ENCODE measurements around the gene OGDH.

Gene OGDH

DNA sequence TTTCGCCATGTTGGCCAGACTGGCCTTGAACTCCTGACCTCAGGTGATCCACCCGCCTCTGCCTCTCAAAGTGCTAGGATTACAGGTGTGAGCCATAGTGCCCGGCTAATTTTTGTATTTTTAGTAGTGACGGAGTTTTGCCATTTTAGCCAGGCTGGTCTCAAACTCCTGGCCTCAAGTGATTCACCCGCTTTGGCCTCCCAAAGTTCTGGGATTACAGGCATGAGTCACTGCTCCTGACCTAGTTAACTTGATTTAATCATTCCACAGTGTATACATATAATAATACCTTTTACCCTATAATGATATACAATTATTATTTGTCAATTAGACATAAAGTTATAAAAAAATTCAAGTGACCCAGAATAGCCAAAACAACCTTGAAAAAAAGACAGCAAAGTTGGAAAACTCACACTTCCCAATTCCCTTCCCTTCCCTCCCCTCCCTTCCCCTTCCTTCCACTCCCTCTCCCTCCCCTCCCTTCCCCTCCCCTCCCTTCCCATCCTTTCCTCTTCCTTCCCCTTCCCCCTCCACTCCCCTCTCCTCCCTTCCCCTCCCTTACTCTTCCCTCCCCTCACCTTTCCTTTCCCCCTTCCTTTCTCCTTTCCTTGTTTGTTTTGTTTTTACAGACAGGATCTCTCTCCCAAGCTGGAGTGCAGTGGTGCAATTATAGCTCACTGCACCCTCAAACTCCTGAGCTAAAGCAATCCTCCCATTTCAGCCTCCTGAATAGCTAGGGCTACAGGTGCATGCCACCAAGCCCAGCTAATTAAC lies 127.5 kb downstream of the OGDH start:
- peak; percentile 57 for TF ChIP-seq ISL1 (CRISPR knock-in tag; IDR thresholded peaks at IDR 0.05)
- TF ChIP-seq CSDC2 (CRISPR knock-in tag; IDR thresholded peaks at IDR 0.05), result peak; percentile 87; the same call in 1 of the 2 replicates
- no peak for TF ChIP-seq RARB (CRISPR knock-in tag; IDR thresholded peaks at IDR 0.05)
- peak; percentile 51; the same call in 1 of the 2 replicates for TF ChIP-seq ZC3H10 (CRISPR knock-in tag; IDR thresholded peaks at IDR 0.05)
- TF ChIP-seq POU6F1 (CRISPR knock-in tag; IDR thresholded peaks at IDR 0.05; ENCODE audit: borderline replicate concordance, low read depth), result no peak
- no peak for TF ChIP-seq CSRNP3 (CRISPR knock-in tag; IDR thresholded peaks at IDR 0.05)
- TF ChIP-seq BACH2 (CRISPR knock-in tag; IDR thresholded peaks at IDR 0.05; ENCODE audit: borderline replicate concordance), result no peak
- TF ChIP-seq CREB5 (CRISPR knock-in tag; IDR thresholded peaks at IDR 0.05; ENCODE audit: low read depth), result no peak
- no peak for TF ChIP-seq SNAI2 (CRISPR knock-in tag; IDR thresholded peaks at IDR 0.05)
- peak; percentile 51; the same call in 1 of the 2 replicates for TF ChIP-seq PATZ1 (CRISPR knock-in tag; IDR thresholded peaks at IDR 0.05; ENCODE audit: borderline replicate concordance)
- no peak for TF ChIP-seq OSR1 (CRISPR knock-in tag; IDR thresholded peaks at IDR 0.05)
- TF ChIP-seq ZFP3 (CRISPR knock-in tag; IDR thresholded peaks at IDR 0.05), result no peak
- TF ChIP-seq ZNF8 (CRISPR knock-in tag; IDR thresholded peaks at IDR 0.05), result no peak
- TF ChIP-seq ESRRG (CRISPR knock-in tag; IDR thresholded peaks at IDR 0.05), result no peak
- TF ChIP-seq ARNTL (CRISPR knock-in tag; IDR thresholded peaks at IDR 0.05; ENCODE audit: borderline replicate concordance, low read depth), result no peak
- ATAC-seq, result peak; percentile 76

DNA sequence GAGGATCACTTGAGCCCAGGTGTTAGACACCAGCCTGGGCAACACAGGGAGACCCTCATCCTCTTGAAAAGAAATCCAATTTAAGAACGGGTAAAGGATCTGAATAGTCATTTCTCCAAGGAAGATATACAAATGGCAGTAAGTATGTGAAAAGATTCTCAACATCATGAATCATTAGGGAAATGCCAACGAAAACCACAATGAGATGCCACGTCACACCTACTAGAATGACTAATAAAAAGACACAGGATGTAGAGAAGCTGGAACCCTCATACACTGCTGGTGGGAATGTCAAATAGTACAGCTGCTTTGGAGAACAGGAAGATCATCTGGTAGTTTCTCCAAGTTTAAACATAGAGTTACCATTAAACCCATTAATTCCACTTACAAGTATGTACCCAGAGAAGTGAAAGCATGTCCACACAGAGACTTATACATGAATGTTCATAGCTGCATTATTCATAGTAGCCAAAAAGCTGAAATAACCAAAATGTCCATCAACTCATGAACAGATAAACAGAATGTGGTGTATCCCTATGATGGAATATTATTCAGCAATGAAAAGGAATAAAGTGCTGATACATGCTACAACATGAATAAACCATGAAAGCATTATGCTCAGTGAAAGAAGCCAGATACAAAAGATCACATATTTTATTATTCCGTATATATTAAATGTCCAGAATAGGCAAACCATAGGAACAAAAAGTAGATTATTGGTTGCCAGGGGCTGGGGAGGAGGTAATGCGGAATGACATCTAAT lies 129.2 kb downstream of the OGDH start:
- ATAC-seq, result peak; percentile 86
- TF ChIP-seq PATZ1 (CRISPR knock-in tag; IDR thresholded peaks at IDR 0.05; ENCODE audit: borderline replicate concordance), result 0 out of 2 replicates have a peak, but pooled peaks have one; percentile 6
- TF ChIP-seq ISL1 (CRISPR knock-in tag; IDR thresholded peaks at IDR 0.05), result no peak

- no peak for ATAC-seq
- TF ChIP-seq POU6F1 (CRISPR knock-in tag; IDR thresholded peaks at IDR 0.05; ENCODE audit: borderline replicate concordance, low read depth) (no peak), CSRNP3 (CRISPR knock-in tag; IDR thresholded peaks at IDR 0.05) (no peak), ARNTL (CRISPR knock-in tag; IDR thresholded peaks at IDR 0.05; ENCODE audit: borderline replicate concordance, low read depth) (no peak), TCF4 (CRISPR knock-in tag; IDR thresholded peaks at IDR 0.05; ENCODE audit: borderline replicate concordance) (no peak), SNAI2 (CRISPR knock-in tag; IDR thresholded peaks at IDR 0.05) (no peak), BACH2 (CRISPR knock-in tag; IDR thresholded peaks at IDR 0.05; ENCODE audit: borderline replicate concordance) (no peak), GLIS3 (CRISPR knock-in tag; IDR thresholded peaks at IDR 0.05) (no peak), ZNF70 (CRISPR knock-in tag; IDR thresholded peaks at IDR 0.05) (no peak), CSDC2 (CRISPR knock-in tag; IDR thresholded peaks at IDR 0.05) (no peak), ZNF8 (CRISPR knock-in tag; IDR thresholded peaks at IDR 0.05) (no peak), PPARA (CRISPR knock-in tag; IDR thresholded peaks at IDR 0.05; ENCODE audit: borderline replicate concordance) (no peak), ZNF565 (CRISPR knock-in tag; conservative IDR thresholded peaks at IDR 0.05; ENCODE audit: low read depth) (no peak), ESRRG (CRISPR knock-in tag; IDR thresholded peaks at IDR 0.05) (no peak)
These were observed 130.5 kb downstream of the OGDH start for GRCh38 chr7:44736896-44737295.
